HG03045 (cell line): ENCODE data around the gene KRTAP2-2.
"Not testable (repeated sequence)": the region's sequence is repeated elsewhere in the genome, so short reads cannot be mapped to it uniquely, and the experiment has no call there.

ENCODE experiments used
- ATAC-seq: cut with Tn5 transposase; IDR thresholded peaks from one replicate; pipeline ENCODE4 v1.9.1; 2021; ENCODE audit warnings: mild to moderate bottlenecking, moderate library complexity; ENCODE audit not compliant: unreplicated experiment

The KRTAP2-2 gene

GRCh38 chr17:41055130-41055529 lies at the start of gene KRTAP2-2:
KRTAP2-2 (minus strand) TSS chr17:41055230; CDS start chr17:41055211, 19 bp downstream.
- not testable (repeated sequence) for ATAC-seq

GRCh38 chr17:41104386-41105038 lies 49.5 kb upstream of the KRTAP2-2 start:
- not testable (repeated sequence) for ATAC-seq

- ATAC-seq: no peak
Measured at GRCh38 chr17:41103896-41104295, 48.9 kb upstream of the KRTAP2-2 start.

GRCh38 chr17:41101586-41102259 lies 46.7 kb upstream of the KRTAP2-2 start, which contains the start of gene KRTAP4-16:
KRTAP4-16 (minus strand) TSS chr17:41102209; CDS start chr17:41102209, 0 bp downstream.
- no peak for ATAC-seq

GRCh38 chr17:41099682-41100480 lies 44.9 kb upstream of the KRTAP2-2 start:
- ATAC-seq: not testable (repeated sequence)

- no peak for ATAC-seq
Measured at GRCh38 chr17:41098481-41098880, 43.5 kb upstream of the KRTAP2-2 start.

GRCh38 chr17:41098042-41098441 lies 43.0 kb upstream of the KRTAP2-2 start, which contains the start of gene KRTAP4-8:
KRTAP4-8 (minus strand) TSS chr17:41098142; CDS start chr17:41098084, 58 bp downstream.
- ATAC-seq: no peak

- no peak for ATAC-seq
Measured at GRCh38 chr17:41096055-41096454, 41.0 kb upstream of the KRTAP2-2 start.

- ATAC-seq: not testable (repeated sequence)
Measured at GRCh38 chr17:41088760-41089352, 33.8 kb upstream of the KRTAP2-2 start.

- ATAC-seq: not testable (repeated sequence)
Measured at GRCh38 chr17:41084100-41084856, 29.2 kb upstream of the KRTAP2-2 start, which contains the start of gene KRTAP4-7. KRTAP4-7 (plus strand) TSS chr17:41084150; CDS start chr17:41084207, 57 bp downstream.

GRCh38 chr17:41083427-41083826 lies 28.4 kb upstream of the KRTAP2-2 start:
- ATAC-seq: not testable (repeated sequence)

- no peak for ATAC-seq
Measured at GRCh38 chr17:41082626-41083025, 27.6 kb upstream of the KRTAP2-2 start.

- no peak for ATAC-seq
Measured at GRCh38 chr17:41076788-41077187, 21.8 kb upstream of the KRTAP2-2 start.

GRCh38 chr17:41073676-41074075 lies 18.6 kb upstream of the KRTAP2-2 start:
- no peak for ATAC-seq

GRCh38 chr17:41071606-41072360 lies 16.8 kb upstream of the KRTAP2-2 start:
- ATAC-seq: no peak

GRCh38 chr17:41069031-41069430 lies 14.0 kb upstream of the KRTAP2-2 start:
- ATAC-seq: no peak

- no peak for ATAC-seq
Measured at GRCh38 chr17:41067281-41067680, 12.3 kb upstream of the KRTAP2-2 start.

- no peak for ATAC-seq
Measured at GRCh38 chr17:41065829-41066624, 11.0 kb upstream of the KRTAP2-2 start, which contains the start of gene KRTAP2-4. KRTAP2-4 (minus strand) TSS chr17:41065879; CDS start chr17:41065845, 34 bp downstream.
